DMS53 treated with DMSO at 0.1 percent for 48 hours (cell line): Measurements from ENCODE around the gene ANKFY1.
"Not testable (repeated sequence)": the region's sequence is repeated elsewhere in the genome, so short reads cannot be mapped to it uniquely, and the experiment has no call there.

Experiments
- DNase-seq: peaks from one replicate; lab custom pipeline; 2025; ENCODE audit not compliant: unreplicated experiment; lab: John Stamatoyannopoulos, UW

The ANKFY1 gene

DNA sequence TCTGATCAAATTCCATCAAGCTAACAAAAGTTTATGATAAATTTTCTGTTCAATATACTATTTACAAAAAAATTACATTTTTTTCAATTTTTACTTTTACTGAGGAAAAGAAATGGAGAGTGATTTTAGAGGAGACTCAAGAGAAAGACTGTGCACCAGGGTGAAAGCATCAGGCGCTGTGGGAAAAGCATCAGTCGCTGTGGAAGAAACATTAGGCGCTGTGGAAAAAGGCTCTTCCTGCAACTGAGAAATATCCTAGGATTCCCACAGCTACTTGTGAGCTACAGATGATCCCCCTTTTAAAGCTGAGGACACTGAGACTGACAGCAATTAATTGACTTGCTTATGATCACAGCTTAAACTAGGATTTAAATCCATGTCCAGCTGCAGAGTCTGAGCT, 4.9 kb downstream of the ANKFY1 start:
- DNase-seq: no peak

DNA sequence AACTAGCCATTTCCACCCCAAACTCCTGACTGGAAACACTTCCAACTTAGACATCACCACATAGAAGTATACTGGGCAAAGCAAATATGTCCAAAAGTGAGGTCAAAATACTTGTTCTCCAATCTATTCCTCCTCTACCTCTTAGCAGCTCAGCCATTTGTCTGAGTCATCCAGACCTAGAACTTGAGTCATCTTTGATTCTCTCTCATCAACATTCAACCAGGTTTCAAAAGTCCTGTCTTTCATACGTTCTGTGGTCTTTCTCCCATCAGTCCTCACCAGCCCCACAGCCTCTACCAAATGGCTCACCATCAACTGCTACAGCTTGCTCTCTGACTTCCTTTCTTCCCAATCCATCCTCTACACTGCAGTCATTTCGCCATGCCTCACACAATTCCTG, 6.8 kb downstream of the ANKFY1 start:
- no peak for DNase-seq

DNA sequence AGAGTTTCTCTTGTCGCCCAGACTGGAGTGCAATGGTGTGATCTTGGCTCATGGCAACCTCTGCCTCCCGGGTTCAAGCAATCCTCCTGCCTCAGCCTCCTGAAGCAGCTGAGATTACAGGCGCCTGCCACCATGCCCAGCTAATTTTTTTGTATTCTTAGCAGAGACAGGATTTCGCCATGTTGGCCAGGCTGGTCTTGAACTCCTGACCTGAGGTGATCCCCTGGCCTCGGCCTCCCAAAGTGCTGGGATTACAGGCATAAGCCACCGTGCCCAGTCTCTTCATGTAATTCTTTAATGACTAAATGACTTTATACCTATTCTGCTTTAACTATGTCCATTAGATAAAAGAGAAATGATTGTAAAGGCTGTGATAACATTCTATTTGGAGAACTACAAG, 8.5 kb downstream of the ANKFY1 start:
- not testable (repeated sequence) for DNase-seq

GRCh38 chr17:4250887-4251286, 12.9 kb downstream of the ANKFY1 start:
- no peak for DNase-seq

GRCh38 chr17:4249452-4250029, 14.2 kb downstream of the ANKFY1 start:
- DNase-seq: no peak

DNA sequence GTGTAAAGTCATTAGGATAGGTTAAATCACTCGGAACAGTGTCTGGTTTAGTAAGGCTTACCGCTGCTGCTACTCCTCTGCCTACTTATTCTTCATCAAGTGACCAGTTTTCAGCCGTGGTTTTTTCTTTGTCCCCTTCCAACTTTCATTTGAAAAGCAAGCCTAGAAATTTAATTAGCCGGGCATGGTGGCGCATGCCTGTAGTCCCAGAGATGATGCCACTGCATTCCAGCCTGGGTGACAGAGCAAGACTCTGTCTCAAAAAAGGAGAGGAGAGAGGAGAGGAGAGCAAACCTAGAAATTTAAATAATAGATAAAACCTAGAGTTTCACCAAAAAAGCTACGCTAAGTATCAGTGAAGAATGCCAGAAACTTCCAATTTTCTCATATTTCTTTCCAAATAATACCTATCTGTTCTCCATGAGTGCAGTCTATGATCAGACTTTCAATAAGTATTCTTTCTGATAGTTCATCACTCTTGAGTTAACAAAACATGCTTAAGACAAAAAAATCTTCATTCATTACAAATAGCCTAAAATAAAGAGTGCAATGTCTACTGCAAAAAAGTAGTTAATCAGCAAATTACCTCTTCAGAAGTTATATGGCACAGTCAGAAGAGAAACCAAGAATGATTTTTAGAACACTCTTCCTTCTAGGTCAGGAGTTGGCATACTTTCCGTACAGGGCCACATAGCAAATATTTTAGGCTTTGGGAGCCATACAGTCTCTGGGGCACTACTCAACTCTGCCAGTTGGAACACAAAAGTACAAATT, 15.1 kb downstream of the ANKFY1 start:
- no peak for DNase-seq

DNA sequence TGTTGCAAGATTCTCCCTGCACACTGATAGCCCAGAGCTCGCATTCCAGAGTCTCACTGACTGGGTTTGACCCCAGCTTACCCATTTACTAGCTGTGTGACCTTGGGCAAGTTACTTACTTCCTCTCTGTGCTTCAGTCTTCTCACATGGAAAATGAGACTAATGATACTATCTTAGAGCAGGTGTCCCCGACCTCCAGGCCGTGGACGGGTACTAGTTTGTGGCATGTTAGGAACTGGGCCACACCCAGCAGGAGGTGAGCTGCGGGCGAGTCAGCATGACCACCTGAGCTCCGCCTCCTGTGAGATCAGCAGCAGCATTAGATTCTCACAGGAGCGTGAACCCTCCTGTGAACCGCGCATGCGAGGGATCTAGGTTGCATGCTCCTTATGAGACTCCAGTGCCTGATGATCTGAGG, 15.8 kb downstream of the ANKFY1 start:
- no peak for DNase-seq

DNA sequence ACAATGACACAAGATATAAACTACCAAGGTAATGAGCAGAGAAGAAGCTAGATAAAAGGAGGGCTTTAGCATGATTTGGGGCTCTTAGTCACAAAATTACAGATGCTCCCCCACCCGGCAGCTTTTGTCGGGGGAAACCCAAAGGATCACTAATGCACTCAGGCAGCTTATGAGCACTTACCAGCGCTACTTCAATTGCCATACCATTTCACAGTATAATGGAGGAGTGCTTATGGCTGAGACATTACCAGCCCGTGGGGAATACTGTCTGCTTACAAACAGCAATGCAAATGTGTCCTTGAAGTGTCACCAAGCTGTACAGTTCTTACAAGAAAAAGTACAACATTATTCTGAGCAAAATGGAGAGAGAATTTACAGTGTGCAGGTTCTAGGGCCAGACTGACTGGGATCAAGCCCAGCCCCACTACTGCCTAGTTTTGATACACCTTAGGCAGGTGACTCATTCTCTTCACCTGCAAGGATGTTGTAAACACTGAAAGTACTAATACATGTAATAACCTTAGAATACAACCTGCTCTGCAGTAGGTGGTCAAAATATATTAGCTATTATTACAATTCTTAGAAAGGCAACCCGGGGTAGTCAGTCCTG, 16.3 kb downstream of the ANKFY1 start:
- no peak for DNase-seq

GRCh38 chr17:4246674-4247073, 17.1 kb downstream of the ANKFY1 start:
- no peak for DNase-seq

DNA sequence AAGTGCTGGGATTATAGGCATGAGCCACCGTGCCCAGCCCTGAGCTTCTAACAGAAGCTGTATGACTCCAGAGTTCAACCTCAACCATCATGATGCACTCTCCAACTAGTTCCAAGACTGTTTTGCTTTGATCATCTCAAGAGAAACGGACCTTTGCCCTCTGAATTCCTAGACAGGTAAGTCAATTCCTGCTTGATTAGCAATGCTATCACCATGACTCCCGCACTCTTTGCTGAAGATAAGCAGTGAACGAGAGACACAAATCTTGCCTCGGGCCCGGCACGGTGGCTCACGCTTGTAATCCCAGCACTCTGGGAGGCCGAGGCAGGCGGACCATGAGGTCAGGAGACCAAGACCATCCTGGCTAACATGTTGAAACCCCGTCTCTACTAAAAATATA, 22.2 kb downstream of the ANKFY1 start:
- DNase-seq: no peak

DNA sequence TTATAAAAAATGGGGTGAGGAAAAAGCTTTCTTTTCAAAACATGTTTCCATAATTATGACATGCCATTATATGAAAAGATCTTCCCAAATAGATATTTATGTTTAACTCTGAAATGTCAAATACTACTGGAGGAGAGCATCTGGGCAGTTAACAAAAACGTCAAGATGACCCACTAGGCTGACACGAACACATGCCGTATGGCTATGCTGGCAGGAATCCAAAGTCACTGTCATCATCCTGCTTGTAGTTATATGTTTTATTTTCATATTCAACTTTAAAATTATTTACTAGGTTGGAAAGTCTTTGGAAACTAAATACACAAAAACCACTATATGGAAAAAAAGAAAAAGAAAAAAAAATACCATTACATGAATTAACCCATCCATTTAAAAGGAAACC, 27.3 kb downstream of the ANKFY1 start:
- DNase-seq: no peak

DNA sequence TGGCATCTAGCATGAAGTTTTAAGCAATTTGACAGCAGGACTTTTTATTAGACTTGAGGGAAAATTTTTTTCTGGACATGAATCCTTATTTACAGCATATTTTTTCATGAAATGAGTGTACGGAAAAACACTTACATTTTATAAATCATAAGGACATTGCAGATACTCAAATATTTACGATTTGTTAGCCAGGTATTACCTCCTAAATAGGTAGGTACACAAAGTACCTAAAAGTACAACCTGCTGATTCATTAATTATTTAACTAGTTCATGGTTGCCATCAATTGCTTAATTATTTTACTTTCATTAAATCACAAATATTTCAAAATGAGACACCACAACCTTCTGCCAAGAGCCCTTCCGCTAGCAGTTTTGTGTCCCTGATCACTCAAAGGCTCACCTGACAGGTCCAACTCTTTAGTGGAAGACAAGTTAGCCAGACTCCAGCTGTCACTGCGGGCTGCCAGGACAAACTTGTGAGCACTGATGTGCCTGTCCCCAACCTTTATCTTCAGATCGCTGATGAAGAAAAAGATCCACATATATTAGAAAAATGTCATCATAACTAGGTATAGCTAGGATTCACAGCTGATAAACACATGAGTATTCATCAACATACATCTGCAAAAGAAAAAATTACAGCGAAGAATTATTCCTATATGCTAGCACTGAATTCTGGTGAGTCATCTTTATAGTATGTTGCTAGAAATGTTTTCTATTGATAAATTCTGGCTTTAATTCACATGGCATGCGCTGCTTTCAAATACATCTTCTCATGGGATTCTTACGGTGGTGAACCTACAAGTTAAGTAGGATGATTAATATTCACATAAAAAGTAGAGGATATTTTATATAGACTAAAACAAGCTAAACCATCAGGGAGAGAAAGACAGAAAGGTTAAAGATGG, 28.2 kb downstream of the ANKFY1 start:
- no peak for DNase-seq

GRCh38 chr17:4234401-4234800, 29.4 kb downstream of the ANKFY1 start:
- no peak for DNase-seq

DNA sequence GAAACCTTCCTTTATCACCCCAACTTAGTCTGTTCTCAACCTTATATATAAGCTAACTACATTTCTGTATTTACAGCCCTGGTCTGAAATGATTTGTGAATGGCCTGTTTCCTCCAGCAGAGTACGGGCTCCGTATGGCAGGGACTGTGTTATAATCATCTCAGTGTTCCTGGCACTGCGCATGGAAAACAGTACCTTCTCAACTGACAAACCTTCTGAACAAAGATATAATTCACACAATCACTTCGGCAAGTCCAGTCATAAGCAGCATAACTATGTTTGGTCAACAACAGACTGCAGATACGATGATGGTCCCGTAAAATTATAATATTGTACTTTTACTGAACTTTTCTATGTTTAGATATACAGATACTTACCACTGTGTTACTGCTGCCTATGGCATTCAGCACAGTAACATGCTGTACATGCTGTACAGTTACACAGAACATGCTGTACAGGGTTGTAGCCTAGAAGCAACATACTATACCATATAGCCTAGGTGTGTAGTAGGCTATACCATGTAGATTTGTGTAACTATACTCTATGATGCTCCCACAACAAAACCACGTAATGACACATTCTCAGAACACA, 30.0 kb downstream of the ANKFY1 start:
- no peak for DNase-seq

DNA sequence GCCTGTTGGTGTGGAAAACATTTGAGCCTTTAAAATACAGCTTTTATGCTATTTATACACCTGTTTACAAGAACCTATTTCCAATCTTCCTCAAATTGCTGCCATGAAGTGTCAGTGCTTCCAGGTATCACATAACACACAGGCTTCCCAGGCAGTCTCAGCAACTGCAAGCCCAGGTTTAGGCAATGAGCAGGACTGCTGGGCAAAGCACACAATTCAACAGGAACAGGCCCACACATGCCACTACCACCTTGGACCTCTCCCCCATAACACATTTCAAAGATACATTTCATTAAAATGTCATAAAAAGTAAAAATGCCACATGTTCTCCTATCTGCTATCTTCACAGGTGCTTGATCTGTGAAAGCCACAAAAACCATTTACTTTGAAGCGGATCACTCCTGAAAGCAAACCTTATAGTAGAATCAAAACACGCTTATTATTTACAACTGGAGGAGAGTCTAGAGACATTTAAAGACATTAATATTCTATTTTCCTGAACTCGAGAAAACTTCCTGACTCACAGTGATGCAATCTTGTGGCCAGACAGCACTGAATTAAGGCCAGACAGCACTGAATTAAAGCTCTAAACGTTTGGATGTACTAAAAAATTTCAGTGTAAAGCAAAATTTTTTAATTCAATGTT, 31.5 kb downstream of the ANKFY1 start:
- no peak for DNase-seq

DNA sequence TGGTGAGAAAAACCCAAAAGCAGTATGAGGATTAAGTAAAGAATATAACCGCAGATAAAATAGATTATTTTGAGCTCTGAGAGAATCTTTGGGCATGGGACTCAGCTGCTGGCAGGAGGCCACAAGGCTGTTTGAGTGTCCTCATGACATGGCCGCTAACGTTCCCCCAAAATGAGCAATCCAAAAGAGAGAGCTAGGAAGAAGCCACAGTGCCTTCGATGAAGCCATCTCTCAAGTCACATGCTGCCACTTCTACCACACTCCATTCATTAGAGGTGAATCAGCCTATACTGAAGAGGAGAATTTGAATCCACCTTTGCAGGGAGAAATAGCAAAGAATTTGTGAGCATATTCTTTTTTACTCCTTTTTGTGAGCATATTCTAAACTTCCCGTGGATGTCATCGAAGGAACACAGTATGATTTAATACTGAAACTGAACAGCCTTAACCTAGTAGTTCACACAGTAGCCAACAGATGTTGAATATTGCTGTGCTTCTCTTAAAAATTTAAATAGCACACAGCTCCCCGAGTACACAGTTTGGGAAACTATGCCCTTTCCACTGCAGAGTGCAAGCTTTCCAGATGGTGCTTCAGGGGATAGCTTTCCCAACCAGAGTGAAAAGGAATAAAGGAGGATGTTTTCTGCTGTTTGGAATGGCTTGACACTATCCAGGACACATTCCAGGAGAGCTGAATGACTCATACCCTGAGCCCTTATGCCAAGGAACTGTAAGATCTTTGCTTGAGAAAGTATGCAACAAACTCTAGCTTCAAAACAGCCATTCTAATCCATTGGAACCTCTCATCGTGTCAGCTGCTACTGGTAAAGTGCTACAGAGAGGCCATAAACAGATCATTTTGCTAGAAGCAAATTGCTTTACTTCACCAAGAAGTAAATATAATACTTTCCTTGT, 33.9 kb downstream of the ANKFY1 start:
- no peak for DNase-seq

DNA sequence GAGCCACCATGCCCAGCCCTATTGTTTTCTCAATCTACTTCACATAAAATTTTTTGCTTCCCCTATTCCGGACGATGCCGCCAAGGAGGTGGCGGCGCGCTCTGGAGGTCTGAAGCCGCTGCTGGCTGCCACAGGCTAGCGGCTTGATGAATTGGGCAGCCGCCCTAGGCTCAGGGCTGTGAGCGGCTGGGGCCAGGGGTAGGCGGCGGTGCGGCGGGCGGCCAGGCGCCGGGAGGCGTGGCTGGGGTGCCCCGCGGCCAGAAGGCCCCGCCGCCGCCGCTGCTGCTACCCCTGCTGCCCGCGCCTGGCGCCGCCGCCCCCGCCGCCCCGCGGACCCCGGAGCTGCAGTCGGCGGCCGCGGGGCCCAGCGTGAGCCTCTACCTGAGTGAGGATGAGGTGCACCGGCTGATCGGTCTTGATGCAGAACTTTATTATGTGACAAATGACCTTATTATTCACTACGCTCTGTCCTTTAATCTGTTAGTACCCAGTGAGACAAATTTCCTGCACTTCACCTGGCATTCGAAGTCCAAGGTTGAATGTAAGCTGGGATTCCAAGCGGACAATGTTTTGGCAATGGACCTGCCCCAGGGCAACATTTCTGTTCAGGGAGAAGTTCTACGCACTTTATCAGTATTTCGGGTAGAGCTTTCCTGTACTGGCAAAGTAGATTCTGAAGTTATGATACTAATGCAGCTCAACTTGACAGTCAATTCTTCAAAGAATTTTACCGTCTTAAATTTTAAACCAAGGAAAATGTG, 41.7 kb downstream of the ANKFY1 start:
- DNase-seq: no peak

DNA sequence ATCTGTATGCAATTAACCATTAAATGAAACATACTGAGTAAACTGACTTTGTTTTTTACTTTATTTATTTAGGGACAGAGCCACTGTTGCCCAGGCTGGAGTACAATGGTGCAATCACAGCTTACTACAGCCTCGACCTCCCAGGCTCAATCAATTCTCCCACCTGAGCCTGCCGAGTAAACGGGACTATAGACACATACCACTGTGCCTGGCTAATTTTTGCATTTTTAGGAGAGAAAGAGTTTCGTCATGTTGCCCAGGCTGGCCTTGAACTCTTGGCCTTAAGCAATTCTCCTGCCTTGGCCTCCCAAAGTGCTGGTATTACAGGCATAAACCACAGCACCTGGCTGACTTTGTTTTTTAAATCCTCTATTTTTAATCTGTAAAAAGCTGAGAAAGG, 42.6 kb downstream of the ANKFY1 start:
- DNase-seq: no peak

GRCh38 chr17:4220655-4221054, 43.1 kb downstream of the ANKFY1 start:
- no peak for DNase-seq
